GM12878 (cell line): ENCODE results near the gene RASAL3. TPM values are rescaled to one million over a fixed set of nuclear protein-coding genes. Genes with fewer than 3 reads are reported as not detected.

ENCODE experiments used
- ATAC-seq: fragments of 200-7000 bp; cut with Tn5 transposase; 3 replicates; pipeline ENCODE4 v1.9.1; 2020; ENCODE audit warnings: mild to moderate bottlenecking, moderate library complexity
- BruUV-seq: library from RNA; stranded (reverse); fragments of 400-500 nt; replicated peaks from 2 replicates; lab custom pipeline; 2021; lab: Mats Ljungman, UMichigan
- CTCF ChIA-PET: fragments of 300-600 bp; sonication (Branson Sonifier 250); formaldehyde crosslinking; extraction: SDS; loops from one replicate; lab custom pipeline; 2021; ENCODE audit warnings: inconsistent platforms; lab: Yijun Ruan, JAX
- POLR2A ChIA-PET: fragments of 350-600 bp; formaldehyde crosslinking; extraction: SDS; loops from one replicate; lab custom pipeline; 2021; ENCODE audit warnings: inconsistent platforms; lab: Charles Lee
- RAD21 ChIA-PET: fragments of 300-600 bp; sonication (Branson Sonifier 250); formaldehyde crosslinking; loops from one replicate; lab custom pipeline; 2023; ENCODE audit warnings: antibody characterized with exemption; ENCODE audit not compliant: unreplicated experiment; lab: Charles Lee
- SMC1A ChIA-PET: fragments of 300-600 bp; sonication (Branson Sonifier 250); formaldehyde crosslinking; loops from one replicate; lab custom pipeline; 2023; ENCODE audit not compliant: unreplicated experiment, uncharacterized antibody; lab: Charles Lee
- DNase-seq: peaks from one replicate; pipeline ENCODE4 v3.0.0-alpha.2; 2011; ENCODE audit warnings: low read depth, low spot score
- FAIRE-seq: peaks from 3 replicates; lab custom pipeline; 2011; peaks lifted over from hg19 to GRCh38; lab: Jason Lieb, UNC
- H2AFZ ChIP-seq: 2 replicates; pipeline ENCODE4 v1.6.0; 2011; ENCODE audit warnings: low read depth, low read length, control low read depth; ENCODE audit not compliant: control insufficient read depth
- H3K27ac ChIP-seq: 2 replicates; pipeline ENCODE4 v1.5.1; 2011; ENCODE audit warnings: control low read depth; ENCODE audit not compliant: control insufficient read depth, insufficient read depth
- H3K27me3 ChIP-seq, 2 experiments: replicated peaks in 1 of 2; 2 replicates each; pipeline versions ENCODE4 v1.6.0 to v1.6.1; 2011; ENCODE audit warnings: low read length in 1 of 2; ENCODE audit not compliant: control insufficient read depth in 2 of 2, insufficient read depth in 2 of 2
- H3K36me3 ChIP-seq, 2 experiments: 2 replicates each; pipeline ENCODE4 v1.5.1; 2011; ENCODE audit warnings: low read length in 1 of 2; ENCODE audit not compliant: control insufficient read depth in 2 of 2, insufficient read depth in 2 of 2
- H3K4me1 ChIP-seq: 2 replicates; pipeline ENCODE4 v1.6.1; 2011; ENCODE audit warnings: mild to moderate bottlenecking, low read length, moderate library complexity, mixed read lengths; ENCODE audit not compliant: control insufficient read depth, insufficient read depth
- H3K4me2 ChIP-seq: 2 replicates; pipeline ENCODE4 v1.6.0; 2011; ENCODE audit warnings: control low read depth; ENCODE audit not compliant: control insufficient read depth, insufficient read depth
- H3K4me3 ChIP-seq: fragments of 200-600 bp; sonication (generic); 2 replicates; pipeline ENCODE4 v1.5.1; 2016
- H3K79me2 ChIP-seq: 2 replicates; pipeline ENCODE4 v1.6.0; 2011; ENCODE audit warnings: low read length; ENCODE audit not compliant: control insufficient read depth, insufficient read depth
- H3K9ac ChIP-seq: 2 replicates; pipeline ENCODE4 v1.8.0; 2011; ENCODE audit warnings: low read length, control low read depth, mixed read lengths; ENCODE audit not compliant: control insufficient read depth, insufficient read depth
- H3K9me3 ChIP-seq: replicated peaks from 3 replicates; pipeline ENCODE4 v1.5.1; 2011; ENCODE audit warnings: mild to moderate bottlenecking, low read length; ENCODE audit not compliant: control insufficient read depth, insufficient read depth
- H4K20me1 ChIP-seq: 2 replicates; pipeline ENCODE4 v1.6.0; 2011; ENCODE audit not compliant: control insufficient read depth, insufficient read depth
- CHD1 ChIP-seq: IDR thresholded peaks from 2 replicates; pipeline ENCODE4 v1.6.1; 2012; ENCODE audit warnings: low read depth, low read length, improper control_type of control experiment
- CHD4 ChIP-seq: fragments of 200-600 bp; sonication (generic); IDR thresholded peaks from 2 replicates; pipeline ENCODE4 v1.6.1; 2016; ENCODE audit warnings: mild to moderate bottlenecking
- CUX1 ChIP-seq: IDR thresholded peaks from 2 replicates; pipeline ENCODE4 v1.6.1; 2012; ENCODE audit warnings: improper control_type of control experiment, low read depth, low read length; ENCODE audit not compliant: insufficient replicate concordance
- EED ChIP-seq: sonication (generic); IDR thresholded peaks from 2 replicates; pipeline ENCODE4 v1.6.1; 2016; ENCODE audit warnings: antibody characterized with exemption, low read depth
- FOS ChIP-seq: IDR thresholded peaks from 3 replicates; pipeline ENCODE4 v1.6.1; 2011; ENCODE audit warnings: borderline replicate concordance; ENCODE audit not compliant: insufficient read length; ENCODE audit errors: extremely low read depth
- KDM1A ChIP-seq: fragments of 200-600 bp; sonication (generic); IDR thresholded peaks from 2 replicates; pipeline ENCODE4 v1.6.1; 2016; ENCODE audit warnings: borderline replicate concordance
- PAX8 ChIP-seq: fragments of 450-650 bp; IDR thresholded peaks from 2 replicates; pipeline ENCODE4 v1.6.1; 2017; ENCODE audit warnings: mild to moderate bottlenecking, moderate library complexity
- RAD51 ChIP-seq: fragments of 450-650 bp; IDR thresholded peaks from 2 replicates; pipeline ENCODE4 v1.6.1; 2016; ENCODE audit warnings: moderate library complexity, mild to moderate bottlenecking, inconsistent platforms
- RFX5 ChIP-seq: IDR thresholded peaks from 2 replicates; pipeline ENCODE4 v1.6.1; 2011; ENCODE audit warnings: low read depth, low read length, improper control_type of control experiment
- WGBS: methylation state at CpG from one replicate; pipeline ENCODE4 v1.1.6; 2016; ENCODE audit warnings: low lambda C conversion rate; ENCODE audit not compliant: insufficient replicate concordance, insufficient coverage; ENCODE audit errors: missing lambda C conversion rate; 5-methylcytosine and 5-hydroxymethylcytosine counted together
- in situ Hi-C: fragments of 300-500 bp; cut with MboI; formaldehyde crosslinking; loops from 9 replicates; pipeline ENCODE4 v1.14.3; 2018; ENCODE audit warnings: mixed read lengths
- intact Hi-C: fragments of 100-400 bp; cut with micrococcal nuclease; formaldehyde crosslinking; loops from one replicate; pipeline ENCODE4 v1.14.2; 2022; ENCODE audit not compliant: unreplicated experiment
- polyA plus RNA-seq, 11 experiments: library from polyadenylated mRNA; depleted of rRNA in 4 of 11; unstranded in 6 of 11; stranded (reverse) in 5 of 11; fragments of >200 nt; fragmentation: Nextera tagmentation in 4 of 11; fragmentation: Illumina TruSeq in 1 of 11; extraction: Ambion mirVana in 4 of 11; extraction: Trizol in 1 of 11; gene quantifications; 1 replicate in 1 of 11; 2 replicates in 10 of 11; pipeline versions ENCODE4 v1.2.1 to v1.2.3, GENCODE V29; 2011 to 2016; ENCODE audit warnings: inconsistent platforms in 2 of 11, missing spikeins in 2 of 11, low read depth in 1 of 11
- total RNA-seq, 4 experiments: library from RNA; depleted of rRNA in 3 of 4; stranded (reverse); fragments of >200 nt in 3 of 4; fragmentation: Illumina TruSeq in 1 of 4; extraction: Trizol in 1 of 4; gene quantifications; 2 replicates each; pipeline versions ENCODE4 v1.2.1 to v1.2.3, GENCODE V29; 2013 to 2021
- TF ChIP-seq, protein P1 (sequence below): fragments of 450-650 bp; conservative IDR thresholded peaks from 2 replicates; pipeline ENCODE4 v1.6.1; 2017; ENCODE audit warnings: mild to moderate bottlenecking, moderate library complexity

RASAL3 gene
- total and polyA plus RNA-seq, 10 of the 15 experiments (the other 5 are each of a cell fraction or from before 2014, with no cell fraction given), result 1.7 to 81.3 (median 23.2) TPM

DNA sequence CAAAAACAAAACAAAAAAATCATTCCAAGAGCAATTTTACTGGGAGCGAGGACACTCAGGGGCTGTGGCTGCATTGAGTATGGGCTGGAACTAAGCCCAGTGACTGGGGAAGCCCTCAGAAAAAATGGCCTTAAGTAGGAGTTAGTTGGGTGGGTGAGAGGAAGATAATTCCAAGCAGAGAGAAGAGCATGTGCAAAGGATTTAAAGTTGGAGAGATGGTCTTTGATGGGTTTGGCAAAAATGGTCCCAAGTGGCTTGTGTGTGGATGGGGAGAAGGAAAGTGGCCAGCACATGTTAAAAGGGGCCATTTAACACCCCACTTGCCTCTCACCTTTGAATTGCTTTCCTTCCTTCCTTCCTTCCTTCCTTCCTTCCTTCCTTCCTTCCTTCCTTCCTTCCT, 37.3 kb upstream of the RASAL3 start:
- H3K36me3 ChIP-seq, result no peaks in the 10 kb centered on the region
- H3K79me2 ChIP-seq, result no peaks in the 10 kb centered on the region
- ChIA-PET RAD21 (interaction anchor here (0.6 kb wide), 1 partner anchor 185 kb away, joined by 3 read pairs; no protein-coding TSS in a partner anchor), SMC1A (no interaction called here), POLR2A (no interaction called here), CTCF (no interaction called here)
- BruUV-seq, result no TSS peak
- intact Hi-C loops, result no loop called here
- H3K27me3 ChIP-seq, result no peaks in the 10 kb centered on the region
- no peaks in the 10 kb centered on the region for H3K9me3 ChIP-seq
- FAIRE-seq (no peak), ATAC-seq (no peak), DNase-seq (no peak)
- no peak overlapping the region for H3K9ac ChIP-seq
- no peak overlapping the region for H3K27ac ChIP-seq
- H3K4me3 ChIP-seq, result no peak overlapping the region
- WGBS, result 40% methylated on average over 1 of the region's 1 CpG
- H3K4me1 ChIP-seq, result no peaks in the 10 kb centered on the region
- H4K20me1 ChIP-seq, result no peaks in the 10 kb centered on the region
- H3K4me2 ChIP-seq, result no peak overlapping the region
- H2AFZ ChIP-seq, result no peak overlapping the region
- TF ChIP-seq CUX1, result no peak
- TF ChIP-seq, protein P1, sequence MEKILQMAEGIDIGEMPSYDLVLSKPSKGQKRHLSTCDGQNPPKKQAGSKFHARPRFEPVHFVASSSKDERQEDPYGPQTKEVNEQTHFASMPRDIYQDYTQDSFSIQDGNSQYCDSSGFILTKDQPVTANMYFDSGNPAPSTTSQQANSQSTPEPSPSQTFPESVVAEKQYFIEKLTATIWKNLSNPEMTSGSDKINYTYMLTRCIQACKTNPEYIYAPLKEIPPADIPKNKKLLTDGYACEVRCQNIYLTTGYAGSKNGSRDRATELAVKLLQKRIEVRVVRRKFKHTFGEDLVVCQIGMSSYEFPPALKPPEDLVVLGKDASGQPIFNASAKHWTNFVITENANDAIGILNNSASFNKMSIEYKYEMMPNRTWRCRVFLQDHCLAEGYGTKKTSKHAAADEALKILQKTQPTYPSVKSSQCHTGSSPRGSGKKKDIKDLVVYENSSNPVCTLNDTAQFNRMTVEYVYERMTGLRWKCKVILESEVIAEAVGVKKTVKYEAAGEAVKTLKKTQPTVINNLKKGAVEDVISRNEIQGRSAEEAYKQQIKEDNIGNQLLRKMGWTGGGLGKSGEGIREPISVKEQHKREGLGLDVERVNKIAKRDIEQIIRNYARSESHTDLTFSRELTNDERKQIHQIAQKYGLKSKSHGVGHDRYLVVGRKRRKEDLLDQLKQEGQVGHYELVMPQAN, result no peak
- TF ChIP-seq PAX8, result no peak
- no peak for TF ChIP-seq RFX5
- TF ChIP-seq RAD51, result no peak
- no peak for TF ChIP-seq CHD1
- no peak for TF ChIP-seq KDM1A
- no peak for TF ChIP-seq FOS
- no peak for TF ChIP-seq EED
- no peak for TF ChIP-seq CHD4
- in situ Hi-C loops, result no loop called here
